ENCODE results near the gene PSEN1. TPM values are rescaled to one million over a fixed set of nuclear protein-coding genes. Genes with fewer than 3 reads are reported as not detected.
"Not testable (repeated sequence)": the region's sequence is repeated elsewhere in the genome, so short reads cannot be mapped to it uniquely, and the experiment has no call there.

The PSEN1 gene
- total RNA-seq, 2 donors from 2014 or later = 20.5 to 22.3 TPM

DNA sequence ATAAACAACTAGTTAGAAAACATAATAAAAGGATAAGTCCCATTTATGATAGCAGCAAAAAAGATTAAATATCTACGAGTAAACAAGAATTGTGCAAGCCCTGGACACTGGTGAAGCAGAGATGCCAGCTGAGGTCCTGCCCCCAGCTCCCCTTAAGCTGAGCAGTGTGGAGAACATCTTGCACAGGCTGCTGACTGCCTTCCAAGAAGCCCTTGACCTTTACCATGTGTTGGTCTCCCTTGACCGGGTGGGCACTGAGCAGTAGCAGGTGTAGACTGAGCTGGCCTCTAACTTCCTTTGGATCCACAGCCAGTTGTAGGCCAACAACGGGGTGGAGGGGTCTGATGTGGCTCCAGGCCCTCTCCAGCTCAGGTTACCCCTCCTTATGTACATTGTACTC lies 53.3 kb downstream of the PSEN1 start:
- no peaks in the 10 kb centered on the region for H3K27me3 ChIP-seq
- no peaks in the 10 kb centered on the region for H3K9me3 ChIP-seq
- no peaks in the 10 kb centered on the region for H3K4me1 ChIP-seq
- peaks cover 49% of the 10 kb centered on the region for H3K36me3 ChIP-seq
- H3K27ac ChIP-seq = no peak overlapping the region
- DNase-seq (ENCODE audit: low spot score) = no peak
- no peak overlapping the region for H3K4me3 ChIP-seq
- TF ChIP-seq, protein P1, sequence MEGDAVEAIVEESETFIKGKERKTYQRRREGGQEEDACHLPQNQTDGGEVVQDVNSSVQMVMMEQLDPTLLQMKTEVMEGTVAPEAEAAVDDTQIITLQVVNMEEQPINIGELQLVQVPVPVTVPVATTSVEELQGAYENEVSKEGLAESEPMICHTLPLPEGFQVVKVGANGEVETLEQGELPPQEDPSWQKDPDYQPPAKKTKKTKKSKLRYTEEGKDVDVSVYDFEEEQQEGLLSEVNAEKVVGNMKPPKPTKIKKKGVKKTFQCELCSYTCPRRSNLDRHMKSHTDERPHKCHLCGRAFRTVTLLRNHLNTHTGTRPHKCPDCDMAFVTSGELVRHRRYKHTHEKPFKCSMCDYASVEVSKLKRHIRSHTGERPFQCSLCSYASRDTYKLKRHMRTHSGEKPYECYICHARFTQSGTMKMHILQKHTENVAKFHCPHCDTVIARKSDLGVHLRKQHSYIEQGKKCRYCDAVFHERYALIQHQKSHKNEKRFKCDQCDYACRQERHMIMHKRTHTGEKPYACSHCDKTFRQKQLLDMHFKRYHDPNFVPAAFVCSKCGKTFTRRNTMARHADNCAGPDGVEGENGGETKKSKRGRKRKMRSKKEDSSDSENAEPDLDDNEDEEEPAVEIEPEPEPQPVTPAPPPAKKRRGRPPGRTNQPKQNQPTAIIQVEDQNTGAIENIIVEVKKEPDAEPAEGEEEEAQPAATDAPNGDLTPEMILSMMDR (IDR thresholded peaks at IDR 0.05) = no peak

DNA sequence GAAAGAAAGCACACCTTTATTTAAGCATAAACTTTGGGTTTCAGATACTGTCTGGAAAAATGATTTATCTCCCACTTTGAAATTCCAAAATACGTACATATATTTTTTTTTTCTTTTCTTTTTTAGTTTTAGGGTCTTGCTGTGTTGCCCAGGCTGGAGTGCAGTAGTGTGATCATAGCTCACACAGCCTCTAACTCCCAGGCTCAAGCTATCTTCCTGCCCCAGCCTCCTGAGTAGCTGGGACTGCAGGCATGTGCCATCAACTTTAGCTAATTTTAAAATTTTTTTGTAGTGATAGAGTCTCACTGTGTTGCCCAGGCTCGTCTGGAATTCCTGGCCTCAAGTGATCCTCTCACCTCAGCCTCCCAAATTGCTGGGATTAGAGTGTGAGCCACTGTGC lies 55.1 kb downstream of the PSEN1 start:
- no peaks in the 10 kb centered on the region for H3K4me1 ChIP-seq
- no peaks in the 10 kb centered on the region for H3K9me3 ChIP-seq
- TF ChIP-seq, protein P1 (IDR thresholded peaks at IDR 0.05) = no peak
- peaks cover 59% of the 10 kb centered on the region for H3K36me3 ChIP-seq
- H3K4me3 ChIP-seq = no peak overlapping the region
- no peaks in the 10 kb centered on the region for H3K27me3 ChIP-seq
- no peak overlapping the region for H3K27ac ChIP-seq
- DNase-seq (ENCODE audit: low spot score) = no peak

DNA sequence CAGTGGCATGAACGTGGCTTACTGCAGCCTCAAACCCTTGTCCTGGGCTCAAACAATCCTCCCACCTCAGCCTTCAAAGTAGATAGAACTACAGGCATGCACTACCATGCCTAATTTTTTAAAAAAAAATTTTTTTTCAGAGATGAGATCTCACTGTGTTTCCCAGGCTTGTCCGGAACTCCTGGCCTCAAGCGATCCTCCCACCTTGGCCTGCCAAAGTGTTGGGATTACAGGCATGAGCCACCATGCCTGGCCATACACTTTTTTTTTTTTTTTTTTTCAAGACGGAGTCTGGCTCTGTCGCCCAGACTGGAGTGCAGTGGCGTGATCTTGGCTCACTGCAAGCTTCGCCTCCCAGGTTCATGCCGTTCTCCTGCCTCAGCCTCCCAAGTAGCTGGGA lies 58.0 kb downstream of the PSEN1 start:
- H3K9me3 ChIP-seq; H3K4me1 ChIP-seq; H3K4me3 ChIP-seq; H3K27me3 ChIP-seq; DNase-seq (ENCODE audit: low spot score); H3K27ac ChIP-seq: not testable (repeated sequence)
- H3K36me3 ChIP-seq = peaks cover 59% of the 10 kb centered on the region

DNA sequence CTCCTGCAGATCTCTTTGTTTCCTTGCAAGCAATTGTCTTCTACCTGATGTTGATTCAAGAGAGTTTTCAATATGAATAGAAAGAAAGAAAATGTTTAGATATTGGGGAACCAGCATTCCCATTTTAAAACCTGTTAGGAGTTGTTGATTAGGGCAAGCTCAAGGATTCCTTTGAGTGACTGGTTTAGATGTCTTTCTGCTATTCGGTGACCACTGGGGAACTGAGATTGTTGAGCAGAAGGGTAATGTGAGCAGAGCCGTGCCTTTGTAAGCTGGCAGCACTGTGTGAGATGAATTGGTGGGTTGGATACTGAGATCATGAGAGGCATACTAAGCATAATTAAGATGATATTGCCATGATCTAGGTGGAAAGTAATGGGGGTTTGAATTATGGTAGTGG lies 61.9 kb downstream of the PSEN1 start:
- Histone ChIP-seq H3K4me3 (no peak overlapping the region), H3K36me3 (peaks cover 52% of the 10 kb centered on the region), H3K27me3 (no peaks in the 10 kb centered on the region), H3K9me3 (no peaks in the 10 kb centered on the region), H3K27ac (no peak overlapping the region), H3K4me1 (no peaks in the 10 kb centered on the region)
- no peak for DNase-seq (ENCODE audit: low spot score)
- TF ChIP-seq, protein P1 (IDR thresholded peaks at IDR 0.05) = no peak

DNA sequence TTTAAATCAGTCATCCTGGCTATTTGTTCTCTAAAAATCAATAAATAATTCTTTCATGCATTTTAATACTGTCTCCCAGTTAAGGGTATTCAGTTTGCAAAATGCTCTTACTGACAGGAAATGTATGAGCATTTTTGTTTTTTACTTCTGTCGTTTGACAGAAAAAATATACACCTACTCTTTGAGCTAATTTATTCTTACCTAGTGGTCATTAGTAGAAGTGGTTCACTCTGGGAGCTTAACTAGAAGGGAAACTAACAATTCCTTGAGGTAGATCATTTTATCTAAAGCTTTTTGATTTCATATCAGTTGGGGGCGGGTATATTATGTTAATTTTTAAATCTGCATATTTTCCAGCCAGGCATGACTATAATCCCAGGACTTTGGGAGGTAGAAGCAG lies 67.2 kb downstream of the PSEN1 start:
- TF ChIP-seq, protein P1 (IDR thresholded peaks at IDR 0.05) = no peak
- no peak overlapping the region for H3K27ac ChIP-seq
- H3K4me3 ChIP-seq = no peak overlapping the region
- peaks cover 70% of the 10 kb centered on the region for H3K36me3 ChIP-seq
- no peak for DNase-seq (ENCODE audit: low spot score)
- no peaks in the 10 kb centered on the region for H3K27me3 ChIP-seq
- H3K9me3 ChIP-seq = no peaks in the 10 kb centered on the region
- H3K4me1 ChIP-seq = no peaks in the 10 kb centered on the region

DNA sequence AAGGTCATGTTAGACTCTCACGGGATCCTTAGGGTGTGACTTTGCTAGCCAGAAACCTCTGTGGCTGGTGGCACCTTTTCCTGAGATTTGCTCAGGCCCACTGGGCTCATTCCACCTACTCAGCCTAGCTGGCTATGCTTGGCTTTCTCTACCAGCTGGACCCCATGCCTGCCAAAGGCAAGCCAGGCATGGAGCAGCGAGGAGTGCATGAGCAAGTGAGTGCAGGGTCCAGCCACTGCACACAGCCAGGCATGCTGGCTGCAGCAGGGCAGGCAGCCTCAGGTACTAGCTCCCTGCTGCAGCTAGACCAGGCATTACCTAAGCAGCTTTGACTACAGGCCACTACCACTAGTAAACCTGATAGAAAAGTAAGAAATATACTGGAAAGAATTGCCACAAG lies 71.3 kb downstream of the PSEN1 start:
- Histone ChIP-seq H3K4me3 (no peak overlapping the region), H3K27ac (no peak overlapping the region), H3K27me3 (no peaks in the 10 kb centered on the region), H3K9me3 (no peaks in the 10 kb centered on the region), H3K4me1 (no peaks in the 10 kb centered on the region), H3K36me3 (peaks cover 62% of the 10 kb centered on the region)
- DNase-seq (ENCODE audit: low spot score) = no peak
- TF ChIP-seq, protein P1 (IDR thresholded peaks at IDR 0.05) = no peak

Data from right atrium auricular region (tissue), 2 donors.